ENCODE results near the gene CXXC5. TPM values are rescaled to one million over a fixed set of nuclear protein-coding genes. Genes with fewer than 3 reads are reported as not detected.
A peak's percentile ranks its signal among the peaks of the same experiment; 100 is the strongest.

Gene CXXC5
- total and polyA plus RNA-seq, 2 of the 4 experiments (the other 2 are of a cell fraction) = 24.9 to 35.7 TPM

GRCh38 chr5:139641116-139642080 is 6.8 kb upstream of the CXXC5 start:
- Histone ChIP-seq H3K18ac (ENCODE audit: low read depth, low read length) (no peak overlapping the region), H4K20me1 (ENCODE audit: insufficient read depth, low read length) (no peaks in the 10 kb centered on the region), H2BK20ac (ENCODE audit: low read depth, low read length) (no peak overlapping the region), H3K36me3 (ENCODE audit: control insufficient read depth, insufficient read depth, low read length) (no peaks in the 10 kb centered on the region), H3K23ac (ENCODE audit: low read depth, low read length) (peak overlapping the region; percentile 31; the same call in 1 of the 2 replicates), H3K56ac (ENCODE audit: extremely low read depth, insufficient read depth, low read length) (no peak overlapping the region), H2AK5ac (ENCODE audit: low read depth, low read length) (no peak overlapping the region), H4K91ac (ENCODE audit: insufficient read depth, low read depth, low read length) (no peak overlapping the region), H2AK9ac (replicated peaks; ENCODE audit: low read depth, low read length, poor library complexity) (peak overlapping the region; percentile 31), H3K4me1 (ENCODE audit: control insufficient read depth, insufficient read depth, low read length) (peaks cover 17% of the 10 kb centered on the region), H3K4me2 (ENCODE audit: low read depth, low read length) (no peak overlapping the region), H3K9me3 (ENCODE audit: control insufficient read depth, insufficient read depth, low read length) (no peaks in the 10 kb centered on the region), H3K79me1 (ENCODE audit: low read depth in 1 of 2, low read length in 2 of 2) (peaks cover 4 to 12% of the 10 kb centered on the region in 2 experiments; a peak in 3 of 4 replicates), H2AFZ (replicated peaks; ENCODE audit: low read length, poor library complexity) (no peak overlapping the region), H3K27me3 (ENCODE audit: control insufficient read depth, insufficient read depth, low read length) (peaks cover 2% of the 10 kb centered on the region; the same call in 1 of the 2 replicates), H3K27ac (ENCODE audit: insufficient read depth, low read length) (no peak overlapping the region), H3K4me3 (ENCODE audit: insufficient read depth, low read depth, low read length) (no peak overlapping the region), H3K9me1 (ENCODE audit: insufficient read depth, low read length) (peaks cover 13% of the 10 kb centered on the region), H3K9ac (ENCODE audit: low read depth, low read length) (no peak overlapping the region), H4K8ac (ENCODE audit: low read depth in 2 of 2, low read length in 2 of 2) (no peak overlapping the region), H2BK5ac (ENCODE audit: low read depth, low read length, poor library complexity, severe bottlenecking) (no peak overlapping the region), H2BK15ac (ENCODE audit: low read depth, low read length) (no peak overlapping the region), H2BK120ac (ENCODE audit: low read depth, low read length) (no peak overlapping the region), H4K5ac (ENCODE audit: low read depth, low read length) (no peak overlapping the region), H3K4ac (ENCODE audit: low read depth, low read length) (no peak overlapping the region), H3K14ac (replicated peaks; ENCODE audit: low read depth, low read length) (no peak overlapping the region)
- intact Hi-C loops (cut with micrococcal nuclease) = no loop called here
- TF ChIP-seq RAD21 (IDR thresholded peaks at IDR 0.05; ENCODE audit: low read length) (no peak), USF2 (IDR thresholded peaks at IDR 0.05; ENCODE audit: low read depth, low read length) (no peak), POLR2A (IDR thresholded peaks at IDR 0.05; ENCODE audit: low read depth, low read length) (no peak)
- dilution Hi-C loops (cut with HindIII; ENCODE audit: low sequenced_read_pairs, unreplicated experiment) = loop anchor here (25.0 kb wide), 1 partner anchor 121 kb away; no protein-coding TSS in a partner anchor
- no TSS peak for BruUV-seq (replicated peaks)
- 80% methylated on average over 2 of the region's 6 CpGs; no CpG with 5 or more reads in 1 of the 2 experiments for WGBS, 2 experiments (ENCODE audit: extremely low coverage in 2 of 2, insufficient read length in 1 of 2)
- in situ Hi-C loops (cut with MboI; ENCODE audit: low sequenced_read_pairs) = loop anchor here (25.0 kb wide), 1 partner anchor 471 kb away; the partner anchor contains the start of gene PURA
- CTCF ChIA-PET = interaction anchor here (0.7 kb wide), 1 partner anchor 134 kb away, joined by 4 read pairs; no protein-coding TSS in a partner anchor
- POLR2A ChIA-PET (ENCODE audit: unreplicated experiment) = no interaction called here
- ATAC-seq (ENCODE audit: low read depth) (no peak), DNase-seq (no peak)

All from IMR-90 (cell line).